KMS-11 (cell line): ENCODE results near the gene RAD51B.

ENCODE experiments used
- H2AFZ ChIP-seq: fragments of 200-600 bp; sonication (generic); 2 replicates; pipeline ENCODE4 v1.6.1; 2016; ENCODE audit warnings: antibody characterized with exemption, mixed run types, low read depth
- H3K27ac ChIP-seq: fragments of 200-600 bp; sonication (generic); 2 replicates; pipeline ENCODE4 v1.6.1; 2016; ENCODE audit warnings: mild to moderate bottlenecking, mixed run types
- H3K27me3 ChIP-seq: fragments of 200-600 bp; sonication (generic); 2 replicates; pipeline ENCODE4 v1.6.1; 2017; ENCODE audit warnings: mild to moderate bottlenecking, low read depth, mixed run types, moderate library complexity; ENCODE audit not compliant: insufficient read depth
- H3K36me3 ChIP-seq: fragments of 200-600 bp; sonication (generic); 2 replicates; pipeline ENCODE4 v1.6.1; 2017; ENCODE audit warnings: mild to moderate bottlenecking, mixed run types; ENCODE audit not compliant: insufficient read depth
- H3K4me1 ChIP-seq: fragments of 200-600 bp; sonication (generic); 2 replicates; pipeline ENCODE4 v1.6.1; 2016; ENCODE audit warnings: mild to moderate bottlenecking, low read depth, mixed run types; ENCODE audit not compliant: poor library complexity, severe bottlenecking
- H3K4me2 ChIP-seq: fragments of 200-600 bp; sonication (generic); 2 replicates; pipeline ENCODE4 v1.7.0; 2016; ENCODE audit warnings: mild to moderate bottlenecking, mixed run types
- H3K4me3 ChIP-seq: fragments of 200-600 bp; sonication (generic); IDR thresholded peaks from 2 replicates; pipeline ENCODE4 v1.6.1; 2017; ENCODE audit warnings: low read depth, low read length, mixed read lengths; ENCODE audit not compliant: insufficient read depth
- H3K79me2 ChIP-seq: fragments of 200-600 bp; sonication (generic); 2 replicates; pipeline ENCODE4 v1.6.1; 2016; ENCODE audit warnings: low read depth, mixed run types; ENCODE audit not compliant: insufficient read depth
- H3K9ac ChIP-seq: fragments of 200-600 bp; sonication (generic); 2 replicates; pipeline ENCODE4 v1.6.1; 2016; ENCODE audit warnings: mild to moderate bottlenecking, mixed run types
- H4K20me1 ChIP-seq: fragments of 200-600 bp; sonication (generic); 2 replicates; pipeline ENCODE4 v1.6.1; 2016; ENCODE audit warnings: mild to moderate bottlenecking, mixed run types; ENCODE audit not compliant: insufficient read depth
- CTCF ChIP-seq: fragments of 200-600 bp; sonication (generic); conservative IDR thresholded peaks from 2 replicates; pipeline ENCODE4 v1.6.1; 2017; ENCODE audit warnings: low read depth, mild to moderate bottlenecking, antibody characterized with exemption, low read length, moderate library complexity, mixed read lengths

RAD51B gene

GRCh38 chr14:68346556-68347343, 527.2 kb downstream of the RAD51B start:
- no peak for TF ChIP-seq CTCF
- Histone ChIP-seq H3K36me3 (no peaks in the 10 kb centered on the region), H4K20me1 (no peaks in the 10 kb centered on the region), H2AFZ (no peak overlapping the region), H3K9ac (no peak overlapping the region), H3K4me2 (no peak overlapping the region), H3K27me3 (no peaks in the 10 kb centered on the region), H3K4me3 (no peak overlapping the region), H3K27ac (no peak overlapping the region), H3K79me2 (no peaks in the 10 kb centered on the region), H3K4me1 (peaks cover 24% of the 10 kb centered on the region)

- Histone ChIP-seq H3K9ac (no peak overlapping the region), H2AFZ (no peak overlapping the region), H3K79me2 (no peaks in the 10 kb centered on the region), H4K20me1 (no peaks in the 10 kb centered on the region), H3K27me3 (no peaks in the 10 kb centered on the region), H3K36me3 (no peaks in the 10 kb centered on the region), H3K4me1 (no peaks in the 10 kb centered on the region), H3K4me3 (no peak overlapping the region), H3K27ac (no peak overlapping the region), H3K4me2 (no peak overlapping the region)
- no peak for TF ChIP-seq CTCF
These were observed 530.5 kb downstream of the RAD51B start for GRCh38 chr14:68349900-68350629.

GRCh38 chr14:68355415-68355814, 535.8 kb downstream of the RAD51B start:
- Histone ChIP-seq H3K27me3 (no peaks in the 10 kb centered on the region), H3K4me3 (no peak overlapping the region), H2AFZ (no peak overlapping the region), H3K4me2 (no peak overlapping the region), H3K4me1 (no peaks in the 10 kb centered on the region), H3K9ac (no peak overlapping the region), H3K36me3 (no peaks in the 10 kb centered on the region), H4K20me1 (no peaks in the 10 kb centered on the region), H3K79me2 (no peaks in the 10 kb centered on the region), H3K27ac (no peak overlapping the region)
- no peak for TF ChIP-seq CTCF

GRCh38 chr14:68357777-68358176, 538.2 kb downstream of the RAD51B start:
- no peak overlapping the region for H3K4me3 ChIP-seq
- no peaks in the 10 kb centered on the region for H4K20me1 ChIP-seq
- H3K27me3 ChIP-seq, result no peaks in the 10 kb centered on the region
- H3K9ac ChIP-seq, result no peak overlapping the region
- no peak overlapping the region for H3K4me2 ChIP-seq
- H3K27ac ChIP-seq, result no peak overlapping the region
- H3K79me2 ChIP-seq, result no peaks in the 10 kb centered on the region
- no peak for TF ChIP-seq CTCF
- no peaks in the 10 kb centered on the region for H3K4me1 ChIP-seq
- H3K36me3 ChIP-seq, result no peaks in the 10 kb centered on the region
- H2AFZ ChIP-seq, result no peak overlapping the region
